Measurements from ENCODE around the gene PEX11B. TPM values are rescaled to one million over a fixed set of nuclear protein-coding genes. Genes with fewer than 3 reads are reported as not detected.

Gene PEX11B
- polyA plus RNA-seq, 6 donors from 2014 or later = 37.9 to 50.8 (median 49.6) TPM

DNA sequence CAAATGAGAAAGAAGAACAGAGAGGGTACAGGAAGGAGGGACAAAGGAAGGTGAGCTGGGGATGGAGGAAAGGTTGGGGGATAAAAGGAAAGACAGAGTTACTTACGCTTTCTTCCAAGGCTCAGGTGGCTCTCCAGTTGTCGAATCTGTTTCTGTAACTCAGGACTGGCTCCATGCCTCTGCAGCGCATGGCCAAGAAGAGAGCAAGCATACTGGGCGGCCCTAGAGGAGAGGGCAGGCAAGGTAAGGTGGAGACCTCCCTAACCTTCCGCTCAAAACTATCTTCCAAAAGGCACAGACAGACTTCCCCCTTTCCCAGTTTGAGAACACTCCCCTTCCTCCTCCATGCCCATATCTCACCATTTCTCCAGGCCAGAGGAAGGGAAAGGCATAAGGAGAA lies 922 bp downstream of the PEX11B start:
- H3K27ac Mint-ChIP-seq = peak overlapping the region in 5 of 6 donors; percentile 92 to 96 (median 94)
- no peaks in the 10 kb centered on the region for H3K27me3 Mint-ChIP-seq
- H3K4me1 Mint-ChIP-seq = peaks cover 37 to 48% (median 42%) of the 10 kb centered on the region in 3 donors
- no peaks in the 10 kb centered on the region for H3K9me3 Mint-ChIP-seq
- H3K36me3 Mint-ChIP-seq = peaks cover 13 to 31% of the 10 kb centered on the region in 2 donors
- ATAC-seq (ENCODE audit: low read depth in 2 of 2) = no peak
- DNase-seq = no peak
- peak overlapping the region; percentile 91 to 99 (median 96) for H3K4me3 Mint-ChIP-seq

GRCh38 chr1:145916745-145917144 lies 1.8 kb downstream of the PEX11B start:
- Mint-ChIP-seq H3K4me3 (peak overlapping the region; percentile 61 to 97 (median 90)), H3K36me3 (peaks cover 18 to 34% of the 10 kb centered on the region in 2 donors), H3K27me3 (no peaks in the 10 kb centered on the region), H3K4me1 (peaks cover 42 to 54% (median 44%) of the 10 kb centered on the region in 3 donors), H3K27ac (peak overlapping the region in 4 of 6 donors; percentile 30 to 94 (median 82)), H3K9me3 (no peaks in the 10 kb centered on the region)
- ATAC-seq (ENCODE audit: low read depth in 2 of 2) (no peak), DNase-seq (no peak)

- Mint-ChIP-seq H3K9me3 (no peaks in the 10 kb centered on the region), H3K4me3 (no peak overlapping the region), H3K4me1 (peaks cover 21 to 33% (median 29%) of the 10 kb centered on the region in 3 donors), H3K27ac (no peak overlapping the region), H3K36me3 (peaks cover 18 to 45% of the 10 kb centered on the region in 2 donors), H3K27me3 (no peaks in the 10 kb centered on the region)
- ATAC-seq (ENCODE audit: low read depth in 2 of 2) (peak in 1 of 2 donors; percentile 41), DNase-seq (no peak)
Measured at GRCh38 chr1:145912128-145912641, 6.3 kb downstream of the PEX11B start.

DNA sequence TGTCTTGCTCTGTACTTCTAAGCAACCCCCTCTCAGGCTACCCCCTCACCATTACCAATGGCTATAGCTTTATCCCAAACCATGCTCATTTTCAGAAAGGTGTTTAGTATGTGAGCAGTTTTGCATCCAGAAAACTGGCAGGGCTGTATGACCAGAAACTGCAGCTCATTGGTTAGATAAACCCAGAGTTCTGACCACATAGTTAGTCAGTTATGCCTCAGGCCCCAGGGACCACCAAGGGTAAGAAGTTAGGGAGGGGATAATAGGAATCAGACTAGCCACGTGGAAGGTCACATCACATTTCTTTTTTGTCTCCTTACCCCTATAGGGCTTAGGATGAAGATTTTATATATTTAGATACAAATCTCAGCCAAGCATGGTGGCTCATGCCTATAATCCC lies 9.9 kb downstream of the PEX11B start:
- Mint-ChIP-seq H3K27ac (peak overlapping the region in 2 of 6 donors; percentile 8 to 51), H3K27me3 (no peaks in the 10 kb centered on the region), H3K36me3 (peaks cover 5 to 15% of the 10 kb centered on the region in 2 donors), H3K9me3 (no peaks in the 10 kb centered on the region), H3K4me1 (peaks cover 4 to 13% (median 11%) of the 10 kb centered on the region in 3 donors), H3K4me3 (no peak overlapping the region)
- DNase-seq (no peak), ATAC-seq (ENCODE audit: low read depth in 2 of 2) (no peak)

GRCh38 chr1:145906954-145907753 lies 11.4 kb downstream of the PEX11B start:
- Mint-ChIP-seq H3K9me3 (no peaks in the 10 kb centered on the region), H3K4me3 (no peak overlapping the region), H3K36me3 (peaks cover 6 to 14% of the 10 kb centered on the region in 2 donors), H3K27ac (no peak overlapping the region), H3K4me1 (peaks cover 4 to 9% (median 7%) of the 10 kb centered on the region in 3 donors), H3K27me3 (no peaks in the 10 kb centered on the region)
- DNase-seq (no peak), ATAC-seq (ENCODE audit: low read depth in 2 of 2) (no peak)

DNA sequence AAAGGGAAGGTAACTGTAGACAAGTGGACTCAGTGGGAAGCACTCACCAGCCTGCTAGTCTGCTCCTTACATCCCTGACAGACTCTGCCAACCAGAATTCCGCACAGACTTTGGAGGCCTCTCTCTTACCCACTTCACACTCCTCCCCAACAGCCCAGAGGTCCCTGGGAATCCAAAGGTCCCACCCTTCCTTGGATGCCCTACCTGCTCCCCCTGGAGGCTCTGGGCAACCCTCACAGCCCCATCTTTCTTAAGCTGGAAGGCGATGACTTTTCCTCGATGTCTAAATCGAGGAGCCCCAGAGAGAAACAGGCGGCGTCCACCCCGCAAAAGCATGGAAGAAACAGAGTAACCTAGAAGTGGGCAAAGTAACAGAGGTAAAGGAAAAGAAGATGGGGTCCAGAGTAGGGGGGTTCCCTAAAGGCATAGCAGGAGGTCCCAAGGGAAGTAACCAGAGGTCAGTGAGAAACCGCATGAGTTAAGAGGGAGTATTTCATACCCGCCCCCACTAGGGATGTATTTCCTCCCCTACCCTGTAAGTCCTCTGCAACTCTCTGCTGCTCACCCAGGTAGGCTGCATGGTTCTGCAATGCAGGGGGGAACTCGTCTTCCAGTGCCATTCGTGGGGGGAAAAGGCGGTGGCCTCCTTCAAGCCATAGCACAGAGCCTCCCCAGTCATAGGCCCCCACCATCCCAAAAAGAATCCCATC lies 17.1 kb downstream of the PEX11B start:
- Mint-ChIP-seq H3K9me3 (no peaks in the 10 kb centered on the region), H3K4me3 (peak overlapping the region in 1 of 8 donors; percentile 6), H3K4me1 (peaks cover 0 to 5% (median 0%) of the 10 kb centered on the region in 3 donors), H3K27me3 (no peaks in the 10 kb centered on the region), H3K36me3 (peaks cover 7 to 8% of the 10 kb centered on the region in 2 donors), H3K27ac (no peak overlapping the region)
- DNase-seq (no peak), ATAC-seq (ENCODE audit: low read depth in 2 of 2) (no peak)

DNA sequence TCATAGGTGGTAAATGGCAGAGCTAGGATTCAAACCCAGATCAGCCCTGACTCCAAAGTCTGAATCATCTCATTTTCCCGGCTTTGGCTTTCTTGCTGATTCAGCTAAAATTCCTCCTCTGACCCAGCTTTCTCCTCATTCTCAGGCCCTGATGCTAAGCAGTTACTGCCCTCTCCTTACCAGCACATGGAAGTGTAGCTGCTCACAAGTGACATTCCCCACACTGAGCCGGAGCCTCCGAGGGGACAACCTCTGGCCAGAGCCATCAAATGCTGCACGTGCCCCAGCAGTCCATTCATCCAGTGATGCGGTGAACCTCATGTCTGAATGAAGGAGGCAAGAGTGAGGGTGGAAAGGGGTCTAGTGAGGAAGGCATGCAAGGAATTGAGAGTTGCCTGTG lies 19.8 kb downstream of the PEX11B start:
- no peak for DNase-seq
- peaks cover 7 to 8% of the 10 kb centered on the region in 2 donors for H3K36me3 Mint-ChIP-seq
- no peak overlapping the region for H3K4me3 Mint-ChIP-seq
- no peak for ATAC-seq (ENCODE audit: low read depth in 2 of 2)
- H3K27ac Mint-ChIP-seq = no peak overlapping the region
- H3K27me3 Mint-ChIP-seq = no peaks in the 10 kb centered on the region
- H3K4me1 Mint-ChIP-seq = peaks cover 0 to 5% (median 0%) of the 10 kb centered on the region in 3 donors
- H3K9me3 Mint-ChIP-seq = no peaks in the 10 kb centered on the region

- no peak for DNase-seq
- H3K27ac Mint-ChIP-seq = no peak overlapping the region
Measured at GRCh38 chr1:145897969-145898368, 20.5 kb downstream of the PEX11B start.

DNA sequence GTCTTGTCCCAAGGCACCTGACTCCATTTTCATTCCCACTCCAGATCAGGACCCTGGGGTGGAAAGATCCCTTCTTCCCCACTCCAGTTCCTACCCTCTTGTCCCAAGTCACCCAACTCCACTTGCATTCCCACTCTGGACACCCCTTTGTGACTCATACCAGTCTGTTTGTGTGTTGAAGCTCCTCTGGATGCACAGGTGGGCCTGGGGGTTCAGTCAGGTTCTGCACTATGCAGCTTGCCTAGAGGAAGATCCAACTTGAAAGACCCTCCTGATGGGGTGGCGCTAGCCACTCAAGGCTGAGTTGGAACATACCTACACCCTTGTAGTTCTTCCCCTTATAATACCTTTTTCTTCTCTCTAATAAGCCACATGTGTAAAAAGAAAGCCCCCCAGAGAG lies 23.0 kb downstream of the PEX11B start:
- ATAC-seq (ENCODE audit: low read depth in 2 of 2) (no peak), DNase-seq (no peak)
- peaks cover 0 to 8% of the 10 kb centered on the region in 2 donors for H3K36me3 Mint-ChIP-seq
- H3K4me3 Mint-ChIP-seq = peak overlapping the region in 1 of 8 donors; percentile 23
- no peaks in the 10 kb centered on the region for H3K27me3 Mint-ChIP-seq
- peaks cover 0 to 5% (median 0%) of the 10 kb centered on the region in 3 donors for H3K4me1 Mint-ChIP-seq
- no peaks in the 10 kb centered on the region for H3K9me3 Mint-ChIP-seq
- no peak overlapping the region for H3K27ac Mint-ChIP-seq

More at GRCh38 chr1:145897969-145898368, 20.5 kb downstream of the PEX11B start:
- Mint-ChIP-seq H3K4me3 (no peak overlapping the region), H3K9me3 (no peaks in the 10 kb centered on the region), H3K36me3 (peaks cover 7 to 8% of the 10 kb centered on the region in 2 donors), H3K27me3 (no peaks in the 10 kb centered on the region), H3K4me1 (peaks cover 0 to 5% (median 0%) of the 10 kb centered on the region in 3 donors)
- no peak for ATAC-seq (ENCODE audit: low read depth in 2 of 2)

DNA sequence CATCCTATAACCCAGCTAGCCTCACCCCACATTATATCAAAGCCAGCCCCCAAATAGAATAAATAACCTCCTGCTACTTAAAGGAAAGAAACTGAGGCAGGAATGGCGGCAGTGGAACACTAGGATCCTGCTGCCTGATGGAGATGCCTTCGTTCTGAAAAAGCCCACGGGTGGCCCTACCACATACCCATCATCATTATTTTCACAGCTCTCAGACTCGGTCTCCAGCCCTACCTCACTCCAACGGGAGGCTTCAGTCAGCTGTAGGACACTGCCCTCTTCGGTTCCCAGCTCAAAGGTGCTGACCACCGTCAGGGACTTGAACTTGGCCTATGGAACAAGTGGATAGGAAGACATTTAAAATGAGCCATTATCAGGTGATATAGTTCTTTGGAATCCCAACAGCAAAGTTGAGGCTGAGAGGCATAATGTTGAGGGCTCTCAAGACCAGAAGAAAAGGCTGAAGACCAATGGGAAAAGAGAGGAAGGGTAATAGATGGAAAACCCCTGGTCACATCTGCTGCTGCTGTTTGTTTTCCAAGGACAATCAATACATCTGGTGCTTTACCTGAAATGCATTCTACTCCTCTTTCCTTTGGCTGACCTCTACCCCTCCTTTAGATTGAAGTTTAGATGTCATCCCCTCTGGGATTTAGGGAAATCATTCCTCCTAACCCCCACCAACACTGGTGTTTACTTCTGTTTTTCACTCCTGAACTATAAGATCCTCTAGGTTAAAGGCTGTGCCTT lies 25.0 kb downstream of the PEX11B start:
- Mint-ChIP-seq H3K27ac (peak overlapping the region in 2 of 6 donors; percentile 40 to 49), H3K36me3 (peaks cover 0 to 8% of the 10 kb centered on the region in 2 donors), H3K4me1 (peaks cover 0 to 5% (median 0%) of the 10 kb centered on the region in 3 donors), H3K27me3 (no peaks in the 10 kb centered on the region), H3K4me3 (no peak overlapping the region), H3K9me3 (no peaks in the 10 kb centered on the region)
- DNase-seq = no peak
- no peak for ATAC-seq (ENCODE audit: low read depth in 2 of 2)

- Mint-ChIP-seq H3K4me1 (peaks cover 0 to 2% (median 0%) of the 10 kb centered on the region in 3 donors), H3K9me3 (no peaks in the 10 kb centered on the region), H3K27ac (peak overlapping the region in 2 of 6 donors; percentile 42 to 72), H3K36me3 (peaks cover 0 to 3% of the 10 kb centered on the region in 2 donors), H3K4me3 (no peak overlapping the region), H3K27me3 (no peaks in the 10 kb centered on the region)
- ATAC-seq (ENCODE audit: low read depth in 2 of 2) (no peak), DNase-seq (no peak)
Measured at GRCh38 chr1:145892486-145893087, 25.9 kb downstream of the PEX11B start.

DNA sequence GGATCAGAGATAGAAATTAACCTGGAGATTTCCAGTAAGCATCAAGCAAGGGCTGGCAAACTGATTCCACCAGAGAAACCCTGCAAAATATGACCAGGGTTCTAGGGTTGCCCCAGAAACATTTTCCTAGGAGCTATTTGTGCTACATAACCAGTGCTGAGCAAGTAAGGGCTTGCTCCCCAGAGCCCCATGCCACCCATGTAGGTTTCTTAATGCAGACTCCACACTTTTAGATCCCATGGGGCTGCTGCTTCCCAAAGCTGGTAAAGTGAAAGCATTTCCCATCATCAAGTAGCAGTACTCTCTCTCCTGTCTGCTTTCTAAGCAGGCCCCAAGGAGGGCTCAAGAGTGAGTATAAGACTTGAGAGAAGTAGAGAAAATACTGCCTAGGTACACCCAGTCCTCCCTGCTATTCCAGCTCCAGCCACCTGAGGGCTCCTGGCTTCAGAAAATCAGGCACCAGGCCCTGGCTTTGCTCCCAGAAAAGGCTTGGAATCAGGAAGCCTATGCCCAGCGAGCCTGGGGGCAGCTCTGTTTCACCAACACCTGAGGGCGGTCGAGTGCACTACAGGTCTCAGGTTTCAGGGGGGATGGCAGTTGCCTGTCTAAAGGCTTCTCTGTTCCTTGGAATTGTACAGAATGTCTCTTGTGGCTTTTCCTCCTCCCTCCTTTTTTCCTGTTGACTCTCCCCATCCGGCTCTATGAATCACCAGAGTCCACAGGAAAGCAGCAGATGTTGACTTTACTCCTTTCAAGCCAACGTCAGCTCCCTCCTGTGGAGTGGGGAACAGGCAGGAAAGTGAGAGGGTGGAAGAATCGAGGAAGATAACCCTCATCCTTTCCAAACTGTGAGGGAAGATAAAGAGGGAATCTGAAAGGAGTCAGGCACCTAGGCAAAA lies 26.7 kb downstream of the PEX11B start:
- no peaks in the 10 kb centered on the region for H3K9me3 Mint-ChIP-seq
- DNase-seq = peak; percentile 30
- H3K4me1 Mint-ChIP-seq = peaks cover 0 to 1% (median 0%) of the 10 kb centered on the region in 3 donors
- H3K4me3 Mint-ChIP-seq = no peak overlapping the region
- no peaks in the 10 kb centered on the region for H3K36me3 Mint-ChIP-seq
- H3K27ac Mint-ChIP-seq = peak overlapping the region in 1 of 6 donors; percentile 72
- ATAC-seq (ENCODE audit: low read depth in 2 of 2) = peak; percentile 34 to 72
- H3K27me3 Mint-ChIP-seq = no peaks in the 10 kb centered on the region

Data from naive B cell (primary cell).